Fibroblast of mammary gland (primary cell): ENCODE data around the gene TNS1.

ENCODE experiments used
- DNase-seq: peaks from one replicate; pipeline ENCODE4 v3.0.0-alpha.2; 2010; ENCODE audit warnings: low read depth
- H3K4me3 ChIP-seq: 2 replicates; pipeline ENCODE4 v1.5.1; 2011; ENCODE audit warnings: low read depth, mild to moderate bottlenecking, low read length, moderate library complexity; ENCODE audit not compliant: control insufficient read depth
- CTCF ChIP-seq: conservative IDR thresholded peaks from 2 replicates; pipeline ENCODE4 v1.5.1; 2011; ENCODE audit warnings: low read depth, low read length, inconsistent platforms; ENCODE audit not compliant: control insufficient read depth, insufficient read depth

TNS1 gene

GRCh38 chr2:217900780-217901360 is 101.9 kb downstream of the TNS1 start:
- no peak for TF ChIP-seq CTCF
- DNase-seq, result no peak
- H3K4me3 ChIP-seq, result no peak overlapping the region

DNA sequence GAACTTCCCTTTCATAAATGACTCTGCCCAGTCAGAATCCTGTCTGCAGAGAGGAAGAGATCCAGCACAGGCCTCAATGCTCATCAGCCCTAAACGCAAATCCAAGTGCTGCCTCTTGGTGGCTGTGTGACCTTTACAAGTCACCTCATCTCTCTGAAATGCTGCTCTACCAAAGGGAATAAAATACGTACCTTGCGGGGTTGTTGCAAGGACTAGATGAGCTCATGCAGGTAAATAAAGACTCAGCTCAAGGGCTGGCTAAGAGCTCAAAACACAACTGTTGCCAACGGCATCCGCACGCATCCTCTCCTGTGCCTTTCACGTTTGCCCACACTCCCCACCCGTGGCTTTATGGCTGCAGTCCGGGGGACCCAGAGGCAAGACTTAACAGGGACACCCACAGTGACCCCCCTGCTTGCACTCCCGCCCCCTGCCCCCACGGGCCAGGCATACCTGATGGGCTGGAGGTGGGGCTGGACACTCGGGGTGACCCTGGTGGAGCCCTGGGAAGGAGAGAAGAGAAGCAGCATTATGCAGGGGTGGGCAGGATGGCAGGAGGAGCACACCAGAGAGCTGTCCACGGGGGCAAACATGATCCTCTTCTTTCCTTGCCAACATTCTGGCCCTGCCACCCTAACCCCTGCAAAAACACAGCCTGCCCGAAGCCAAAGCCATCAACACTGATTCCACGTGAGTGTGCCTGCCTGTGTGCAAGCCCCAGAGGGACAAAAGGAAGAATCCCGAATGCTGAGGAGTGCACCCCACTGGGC is 102.6 kb downstream of the TNS1 start:
- no peak for DNase-seq
- no peak for TF ChIP-seq CTCF
- H3K4me3 ChIP-seq, result no peak overlapping the region

GRCh38 chr2:217899231-217900009 is 103.4 kb downstream of the TNS1 start:
- H3K4me3 ChIP-seq, result no peak overlapping the region
- DNase-seq, result peak; percentile 86

GRCh38 chr2:217897816-217898806 is 104.7 kb downstream of the TNS1 start:
- TF ChIP-seq CTCF, result no peak
- DNase-seq, result no peak
- no peak overlapping the region for H3K4me3 ChIP-seq

More at GRCh38 chr2:217899231-217900009, 103.4 kb downstream of the TNS1 start:
- TF ChIP-seq CTCF, result peak; percentile 75

GRCh38 chr2:217897091-217897715 is 105.6 kb downstream of the TNS1 start:
- no peak for TF ChIP-seq CTCF
- DNase-seq, result no peak
- no peak overlapping the region for H3K4me3 ChIP-seq

GRCh38 chr2:217895070-217895635 is 107.6 kb downstream of the TNS1 start:
- no peak overlapping the region for H3K4me3 ChIP-seq
- TF ChIP-seq CTCF, result no peak
- DNase-seq, result no peak
